Kidney (tissue), 14 donors: ENCODE data around the gene ZNF554. TPM values are rescaled to one million over a fixed set of nuclear protein-coding genes. Genes with fewer than 3 reads are reported as not detected.

ENCODE experiments used
- DNase-seq, 5 donors: peaks; one replicate each; pipeline ENCODE4 v3.0.0-alpha.2; 2013 to 2020
- FAIRE-seq: peaks from 2 replicates; lab custom pipeline; 2012; peaks lifted over from hg19 to GRCh38; lab: Jason Lieb, UNC
- H3K27ac ChIP-seq, 2 donors: one replicate each; pipeline ENCODE4 v1.7.0; 2013; ENCODE audit warnings: low read depth in 2 of 2, low read length in 2 of 2, inconsistent platforms in 1 of 2
- H3K27me3 ChIP-seq: one replicate; pipeline ENCODE4 v1.7.1; 2013; ENCODE audit warnings: low read length, inconsistent platforms; ENCODE audit not compliant: control insufficient read depth, insufficient read depth
- H3K36me3 ChIP-seq, 3 donors: one replicate each; pipeline versions ENCODE4 v1.7.0 to v1.7.1; 2013; ENCODE audit warnings: low read length in 3 of 3, control low read depth in 1 of 3, inconsistent platforms in 1 of 3; ENCODE audit not compliant: insufficient read depth in 3 of 3, control insufficient read depth in 2 of 3
- H3K4me1 ChIP-seq, 3 donors: one replicate each; pipeline versions ENCODE4 v1.7.0 to v1.7.1; 2013; ENCODE audit warnings: low read length in 3 of 3, inconsistent platforms in 1 of 3, low read depth in 1 of 3; ENCODE audit not compliant: control insufficient read depth in 2 of 3, insufficient read depth in 2 of 3
- H3K4me3 ChIP-seq, 3 donors: one replicate each; pipeline versions ENCODE4 v1.7.0 to v1.8.1; 2013; ENCODE audit warnings: low read length in 3 of 3, control low read depth in 1 of 3, inconsistent platforms in 1 of 3
- H3K9ac ChIP-seq, 3 donors: one replicate each; pipeline versions ENCODE4 v1.7.0 to v1.7.1; 2013; ENCODE audit warnings: low read length in 3 of 3, control low read depth in 1 of 3, inconsistent platforms in 1 of 3
- H3K9me3 ChIP-seq, 3 donors: one replicate each; pipeline versions ENCODE4 v1.7.0 to v1.7.1; 2013; ENCODE audit warnings: low read length in 3 of 3, control low read depth in 1 of 3, inconsistent platforms in 1 of 3; ENCODE audit not compliant: control insufficient read depth in 2 of 3, insufficient read depth in 1 of 3
- intact Hi-C: fragments of 100-400 bp; cut with DNase I; formaldehyde crosslinking; loops from one replicate; pipeline ENCODE4 v1.11.1; 2022
- polyA plus RNA-seq: library from polyadenylated mRNA; stranded (reverse); fragments of 350-450 nt; fragmentation: Illumina TruSeq; extraction: RNeasy Lipid Tissue Mini Kit (QIAGEN cat#74804); gene quantifications from one replicate; pipeline ENCODE4 v1.2.3, GENCODE V29; 2014; ENCODE audit warnings: low read depth, low replicate concordance; ENCODE audit not compliant: insufficient read depth
- total RNA-seq: library from RNA; stranded (reverse); fragmentation: NEBNext Ultra II Directional; extraction: Animal tissue kit (Norgen Biotek cat#: 25700); gene quantifications from one replicate; pipeline ENCODE4 v1.2.1, GENCODE V29; 2021
- TF ChIP-seq, protein P1 (sequence below): IDR thresholded peaks from 3 replicates; pipeline ENCODE4 v1.5.1; 2012; ENCODE audit warnings: mild to moderate bottlenecking, moderate library complexity, borderline replicate concordance; ENCODE audit not compliant: insufficient read depth; ENCODE audit errors: extremely low read depth
- donor health status: control.
- donor health status: control.
- donor health status: control.
- donor health status: control.
- donor health status: control.
- donor health status: DM: yes; HTN: yes; CAD: no.
- donor health status: Normal renal cell carcinoma (clear cell type).

Gene ZNF554
- total and polyA plus RNA-seq, 2 donors from 2014 or later, result 3.6 to 6.9 TPM

DNA sequence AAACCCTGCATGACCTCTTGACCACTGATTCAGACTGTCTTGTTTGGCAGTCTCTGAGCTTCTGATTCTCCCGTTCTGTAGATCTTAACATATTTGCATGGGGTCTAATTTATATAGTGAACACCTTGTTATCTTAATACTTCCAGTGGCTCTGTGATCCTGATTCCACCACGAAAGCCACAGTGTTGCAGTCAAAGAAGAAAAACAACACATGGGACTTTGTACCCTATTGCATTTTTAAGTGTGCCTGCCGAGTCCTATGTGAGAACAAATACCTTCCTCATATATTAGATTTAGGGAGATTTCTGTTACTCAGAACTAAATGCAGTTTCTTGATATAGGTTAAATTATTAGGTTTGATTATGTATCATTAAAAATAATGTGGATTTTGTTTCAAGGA is 35.2 kb downstream of the ZNF554 start:
- Histone ChIP-seq H3K27ac (no peak overlapping the region), H3K27me3 (no peaks in the 10 kb centered on the region), H3K9ac (no peak overlapping the region), H3K4me3 (no peak overlapping the region), H3K36me3 (peaks cover 26 to 31% (median 27%) of the 10 kb centered on the region in 3 donors), H3K4me1 (no peaks in the 10 kb centered on the region), H3K9me3 (peaks cover 18 to 61% (median 24%) of the 10 kb centered on the region in 3 donors)
- DNase-seq (no peak), FAIRE-seq (no peak)
- intact Hi-C loops, result no loop called here
- TF ChIP-seq, protein P1, sequence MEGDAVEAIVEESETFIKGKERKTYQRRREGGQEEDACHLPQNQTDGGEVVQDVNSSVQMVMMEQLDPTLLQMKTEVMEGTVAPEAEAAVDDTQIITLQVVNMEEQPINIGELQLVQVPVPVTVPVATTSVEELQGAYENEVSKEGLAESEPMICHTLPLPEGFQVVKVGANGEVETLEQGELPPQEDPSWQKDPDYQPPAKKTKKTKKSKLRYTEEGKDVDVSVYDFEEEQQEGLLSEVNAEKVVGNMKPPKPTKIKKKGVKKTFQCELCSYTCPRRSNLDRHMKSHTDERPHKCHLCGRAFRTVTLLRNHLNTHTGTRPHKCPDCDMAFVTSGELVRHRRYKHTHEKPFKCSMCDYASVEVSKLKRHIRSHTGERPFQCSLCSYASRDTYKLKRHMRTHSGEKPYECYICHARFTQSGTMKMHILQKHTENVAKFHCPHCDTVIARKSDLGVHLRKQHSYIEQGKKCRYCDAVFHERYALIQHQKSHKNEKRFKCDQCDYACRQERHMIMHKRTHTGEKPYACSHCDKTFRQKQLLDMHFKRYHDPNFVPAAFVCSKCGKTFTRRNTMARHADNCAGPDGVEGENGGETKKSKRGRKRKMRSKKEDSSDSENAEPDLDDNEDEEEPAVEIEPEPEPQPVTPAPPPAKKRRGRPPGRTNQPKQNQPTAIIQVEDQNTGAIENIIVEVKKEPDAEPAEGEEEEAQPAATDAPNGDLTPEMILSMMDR, result no peak

DNA sequence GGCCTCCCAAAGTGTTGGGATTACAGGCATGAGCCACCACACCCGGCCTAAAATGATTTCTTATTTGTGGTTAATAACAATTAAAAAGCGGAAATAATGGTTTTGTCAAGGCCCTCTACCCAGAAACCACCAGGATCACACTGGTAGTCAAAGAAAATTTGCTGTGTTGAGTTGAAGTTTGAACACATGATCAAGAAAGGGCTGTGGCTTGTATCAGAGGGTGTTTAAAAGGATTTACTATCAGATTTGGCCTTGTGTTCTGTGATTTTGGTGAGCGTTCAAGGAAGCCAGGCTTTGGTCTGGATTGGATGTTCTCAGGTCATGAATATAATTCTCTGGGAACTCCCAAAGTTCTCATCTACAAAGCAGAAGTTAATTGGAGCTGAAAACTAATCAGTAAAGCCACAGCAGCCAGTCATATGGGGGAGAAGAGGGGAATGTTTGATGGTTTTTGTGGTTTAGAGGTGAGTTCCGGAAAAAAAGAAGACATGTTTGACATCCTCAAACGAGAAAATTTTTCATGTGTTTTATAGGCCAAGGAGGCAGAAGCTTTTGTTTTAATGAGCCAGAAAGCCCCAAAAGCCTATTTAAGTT is 36.9 kb downstream of the ZNF554 start:
- FAIRE-seq, result no peak
- H3K27me3 ChIP-seq, result no peaks in the 10 kb centered on the region
- peaks cover 18 to 52% (median 24%) of the 10 kb centered on the region in 3 donors for H3K9me3 ChIP-seq
- TF ChIP-seq, protein P1, result no peak
- no peaks in the 10 kb centered on the region for H3K4me1 ChIP-seq
- H3K36me3 ChIP-seq, result peaks cover 21 to 23% (median 22%) of the 10 kb centered on the region in 3 donors
- intact Hi-C loops, result no loop called here
- no peak overlapping the region for H3K27ac ChIP-seq
- no peak overlapping the region for H3K4me3 ChIP-seq
- H3K9ac ChIP-seq, result no peak overlapping the region
- DNase-seq, result no peak

DNA sequence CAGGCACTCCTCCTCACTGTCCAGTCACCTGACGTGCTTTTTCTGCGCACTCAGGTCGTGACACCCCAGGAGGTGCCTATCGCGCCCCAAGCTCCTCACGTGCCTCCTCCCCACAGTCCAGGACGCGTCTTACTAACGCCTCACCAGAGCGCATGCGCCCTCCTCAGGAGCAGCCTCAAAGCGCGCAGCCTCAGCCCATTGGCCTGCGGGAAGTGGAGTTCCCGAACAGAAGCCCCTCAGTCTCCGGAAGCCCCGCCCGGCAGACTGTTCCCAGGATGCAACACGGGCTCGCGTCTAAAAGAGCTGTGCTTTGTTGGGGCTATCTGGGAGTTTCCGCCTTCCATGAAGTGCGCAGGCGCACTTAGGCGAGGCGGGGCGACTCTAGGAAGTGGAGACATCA is 39.2 kb downstream of the ZNF554 start:
- Histone ChIP-seq H3K27me3 (no peaks in the 10 kb centered on the region), H3K36me3 (peaks cover under 1 to 4% (median 1%) of the 10 kb centered on the region in 3 donors), H3K27ac (no peak overlapping the region), H3K9me3 (peaks cover 5 to 32% (median 7%) of the 10 kb centered on the region in 3 donors), H3K4me3 (no peak overlapping the region), H3K9ac (no peak overlapping the region), H3K4me1 (no peaks in the 10 kb centered on the region)
- FAIRE-seq (no peak), DNase-seq (no peak)
- intact Hi-C loops, result no loop called here
- TF ChIP-seq, protein P1, result no peak
